NCI-H2196 (cell line): Measurements from ENCODE around the gene MAP3K5.
A peak's percentile ranks its signal among the peaks of the same experiment; 100 is the strongest.
"Not testable (repeated sequence)": the region's sequence is repeated elsewhere in the genome, so short reads cannot be mapped to it uniquely, and the experiment has no call there.

ENCODE experiments used
- DNase-seq: peaks from one replicate; lab custom pipeline; 2025; ENCODE audit not compliant: unreplicated experiment; lab: John Stamatoyannopoulos, UW

The MAP3K5 gene

GRCh38 chr6:136728033-136728939 lies 64.0 kb downstream of the MAP3K5 start:
- no peak for DNase-seq

DNA sequence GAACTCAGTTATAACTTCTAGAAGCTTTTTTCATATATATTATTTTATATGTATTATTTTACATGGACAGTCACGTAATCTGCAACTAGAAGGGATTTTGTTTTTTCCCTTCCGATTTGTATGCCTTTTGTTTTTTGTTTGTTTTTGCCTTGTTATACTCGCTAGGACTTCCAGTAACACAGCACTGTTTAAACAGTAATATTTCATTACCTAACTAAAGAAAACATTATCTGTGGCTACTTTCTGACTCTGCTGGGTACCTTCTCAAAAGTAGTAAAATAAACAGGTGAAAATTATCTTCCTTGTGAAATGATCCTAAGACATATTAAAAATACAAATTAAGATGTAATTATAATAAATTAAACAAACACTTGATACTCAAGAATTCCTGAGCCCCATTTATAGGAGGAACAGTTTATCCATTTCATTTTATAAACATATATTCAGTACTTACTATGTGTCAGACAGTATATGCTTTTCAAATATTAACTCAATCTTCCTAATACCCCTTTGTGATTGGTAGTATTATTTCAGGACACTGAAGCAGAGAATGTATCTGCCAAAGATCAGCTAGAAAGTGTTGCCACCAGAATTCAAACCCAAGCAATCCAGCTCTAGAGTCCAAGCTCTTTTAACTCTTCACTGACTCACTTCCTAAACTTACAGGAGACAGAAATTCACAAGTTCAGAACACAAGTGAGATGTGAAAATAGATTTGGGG lies 65.3 kb downstream of the MAP3K5 start:
- DNase-seq = peak; percentile 23

GRCh38 chr6:136725124-136725523 lies 67.2 kb downstream of the MAP3K5 start:
- no peak for DNase-seq

DNA sequence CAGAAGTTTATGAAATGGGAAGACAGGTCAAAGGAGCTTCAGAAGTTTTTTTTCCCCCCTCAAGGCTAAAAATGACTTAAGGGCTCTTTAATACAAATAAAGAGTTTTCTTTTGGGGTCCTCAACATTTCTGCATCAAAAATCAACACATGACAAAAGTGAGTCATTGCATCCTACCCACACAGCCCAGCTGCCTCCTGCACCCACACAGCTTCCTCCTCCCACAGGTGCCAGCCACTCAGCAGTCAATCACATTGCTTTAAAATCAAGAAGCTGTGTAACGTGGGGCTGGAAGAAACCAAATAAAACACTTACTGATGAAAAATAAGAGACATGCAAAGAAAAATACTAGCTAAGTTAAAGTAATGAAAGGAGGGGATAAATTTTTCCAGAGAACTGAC lies 68.5 kb downstream of the MAP3K5 start:
- DNase-seq = no peak

GRCh38 chr6:136721467-136721866 lies 70.8 kb downstream of the MAP3K5 start:
- no peak for DNase-seq

- DNase-seq = no peak
Measured at GRCh38 chr6:136720045-136720770, 72.1 kb downstream of the MAP3K5 start.

- no peak for DNase-seq
Measured at GRCh38 chr6:136719280-136720044, 72.8 kb downstream of the MAP3K5 start.

GRCh38 chr6:136718476-136718875 lies 73.8 kb downstream of the MAP3K5 start:
- no peak for DNase-seq

DNA sequence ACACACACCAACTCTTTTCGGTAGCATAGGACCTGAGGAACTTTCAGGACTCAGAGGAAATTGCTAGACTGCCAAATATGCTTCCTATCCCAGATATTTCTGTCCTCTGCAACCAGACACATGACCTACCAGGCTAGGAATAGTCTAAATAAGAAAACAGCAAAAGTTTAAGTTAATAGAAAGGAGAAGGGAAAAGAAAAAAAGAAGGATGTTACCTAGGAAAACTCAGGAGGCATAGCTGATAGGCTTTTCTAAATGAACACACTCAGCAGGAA lies 74.6 kb downstream of the MAP3K5 start:
- no peak for DNase-seq

DNA sequence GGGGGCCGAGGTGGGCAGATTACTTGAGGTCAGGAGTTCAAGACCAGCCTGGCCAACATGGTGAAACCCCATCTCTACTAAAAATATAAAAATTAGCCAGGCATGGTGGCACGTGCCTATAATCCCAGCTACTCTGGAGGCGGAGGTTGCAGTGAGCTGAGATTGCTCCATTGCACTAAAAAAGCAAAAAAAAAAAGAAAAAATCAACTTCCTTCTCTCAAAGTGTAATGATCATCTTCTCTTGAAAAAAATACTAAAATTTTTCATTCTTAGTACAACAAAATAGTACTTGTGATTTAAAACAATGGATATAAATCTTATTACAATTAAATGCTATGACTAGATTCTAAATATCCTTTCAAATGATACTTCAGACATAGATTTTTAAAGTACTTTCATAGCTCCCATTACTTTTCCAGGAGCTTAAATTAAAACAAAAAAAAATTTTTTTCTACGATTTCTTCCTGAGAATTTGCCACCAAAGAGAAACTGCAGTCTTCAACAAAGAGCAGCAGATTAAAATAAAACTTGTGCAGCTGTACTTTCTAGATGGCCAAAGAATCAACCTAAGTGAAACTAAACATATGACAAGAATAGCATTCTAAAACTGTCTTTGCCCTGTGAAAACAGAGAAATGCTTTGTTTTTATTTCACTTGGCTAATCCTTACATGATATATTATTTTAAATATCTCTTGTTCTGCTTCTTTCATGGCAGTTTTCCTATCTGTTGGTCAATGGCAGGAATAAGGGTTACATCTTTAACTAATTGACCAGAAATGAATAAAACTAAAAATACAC lies 75.2 kb downstream of the MAP3K5 start:
- DNase-seq = no peak

GRCh38 chr6:136712642-136713041 lies 79.6 kb downstream of the MAP3K5 start:
- DNase-seq = not testable (repeated sequence)

DNA sequence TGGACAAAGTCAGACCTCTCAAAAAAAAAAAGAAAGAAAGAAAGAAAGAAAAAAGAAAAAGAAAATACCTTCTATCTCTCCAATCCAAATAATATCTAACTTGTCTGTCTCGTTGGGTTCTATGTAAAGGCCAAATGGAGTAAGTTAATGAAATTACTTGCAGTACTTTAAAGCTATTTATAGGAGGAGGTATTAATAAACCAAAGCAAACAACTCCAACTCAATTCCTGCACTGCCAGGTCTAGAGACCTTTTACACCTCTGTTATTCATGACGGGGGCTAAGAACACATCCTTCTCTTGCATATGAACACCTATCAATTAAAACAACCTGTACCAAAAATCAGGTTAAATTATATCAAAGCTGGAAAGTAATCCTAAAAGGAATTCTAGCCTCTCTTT lies 80.6 kb downstream of the MAP3K5 start:
- DNase-seq = no peak

- DNase-seq = no peak
Measured at GRCh38 chr6:136710877-136711552, 81.3 kb downstream of the MAP3K5 start.

DNA sequence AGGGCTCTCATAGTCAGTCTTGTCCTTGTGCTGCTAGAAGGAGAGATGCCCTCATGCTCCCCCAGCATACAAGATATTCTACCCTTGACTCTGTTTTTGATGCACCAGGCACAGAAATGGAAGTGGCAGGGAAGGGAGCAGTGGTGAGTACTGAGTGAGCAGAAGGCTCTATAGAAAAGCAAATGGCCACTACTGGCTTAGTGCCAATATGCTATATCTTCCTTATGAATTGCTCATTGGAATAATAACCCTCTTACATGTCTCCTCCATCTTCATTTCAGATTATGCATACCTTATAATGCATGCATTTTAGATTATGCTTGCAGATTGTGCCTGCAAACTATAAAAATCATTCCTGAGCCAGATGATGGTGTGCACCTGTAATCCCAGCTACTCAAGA lies 82.8 kb downstream of the MAP3K5 start:
- DNase-seq = no peak

GRCh38 chr6:136706430-136706829 lies 85.8 kb downstream of the MAP3K5 start:
- DNase-seq = peak; percentile 15

DNA sequence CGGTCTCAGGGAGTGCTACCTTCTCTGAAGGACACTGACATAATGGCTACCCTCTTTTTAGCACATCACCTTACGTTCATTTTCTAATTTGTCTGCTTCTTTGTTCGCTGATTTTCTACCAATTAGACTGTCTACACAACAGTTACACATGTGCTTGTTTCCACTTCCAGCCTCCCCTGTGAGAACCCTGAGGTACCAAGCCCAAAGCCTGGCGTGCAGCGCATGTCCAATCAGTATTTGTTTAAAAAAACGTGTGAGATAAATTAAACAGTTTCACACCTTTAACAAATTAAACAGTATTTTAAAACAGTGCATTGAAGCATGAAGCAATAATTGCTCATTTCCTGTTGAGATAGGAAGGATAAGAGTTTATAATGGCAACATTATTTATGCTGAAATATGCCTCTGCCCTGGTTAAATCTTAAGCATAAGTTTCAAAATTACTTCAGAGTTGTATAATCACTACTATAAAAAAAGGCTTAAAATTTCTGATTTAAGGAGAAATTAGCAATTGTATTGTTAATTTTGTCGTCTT lies 88.9 kb downstream of the MAP3K5 start:
- no peak for DNase-seq

DNA sequence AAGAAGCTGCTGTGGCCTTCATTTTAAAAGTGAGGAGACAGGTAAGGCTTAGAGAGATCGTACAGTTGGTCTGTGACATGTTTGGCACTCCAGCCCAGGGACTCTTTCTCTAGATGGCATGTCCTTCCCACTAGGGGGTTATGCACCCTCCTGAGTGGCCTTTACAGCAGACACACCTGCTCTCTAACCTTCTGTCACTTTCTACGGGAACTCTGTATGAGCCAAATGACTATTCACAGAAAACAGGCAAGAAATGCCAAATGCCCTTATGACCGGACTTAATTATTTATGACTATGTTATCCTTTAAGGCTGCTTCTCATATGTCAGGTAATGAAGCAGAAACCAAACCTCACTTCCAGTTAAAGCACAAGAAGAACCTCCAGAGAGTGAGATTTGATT lies 91.2 kb downstream of the MAP3K5 start:
- DNase-seq = peak; percentile 21

DNA sequence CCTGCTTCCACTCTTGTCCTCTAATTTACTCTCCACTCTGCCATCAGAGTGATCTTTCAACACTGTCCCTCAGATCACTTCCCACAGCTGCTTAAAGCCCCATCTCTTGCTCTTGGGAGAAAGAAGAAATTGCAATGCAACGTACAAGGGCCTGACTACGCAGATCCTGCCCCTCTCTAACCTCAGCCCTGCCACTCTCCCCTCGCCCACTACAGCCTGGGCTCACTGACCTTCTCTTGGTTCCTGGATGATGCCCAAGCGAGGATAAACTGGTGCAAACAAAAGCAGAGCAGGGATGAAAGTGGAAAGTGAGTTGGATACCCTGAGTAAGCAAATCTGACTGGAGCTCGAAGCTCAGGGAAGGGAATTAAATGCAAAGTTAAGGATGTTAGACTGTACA lies 92.9 kb downstream of the MAP3K5 start:
- no peak for DNase-seq

DNA sequence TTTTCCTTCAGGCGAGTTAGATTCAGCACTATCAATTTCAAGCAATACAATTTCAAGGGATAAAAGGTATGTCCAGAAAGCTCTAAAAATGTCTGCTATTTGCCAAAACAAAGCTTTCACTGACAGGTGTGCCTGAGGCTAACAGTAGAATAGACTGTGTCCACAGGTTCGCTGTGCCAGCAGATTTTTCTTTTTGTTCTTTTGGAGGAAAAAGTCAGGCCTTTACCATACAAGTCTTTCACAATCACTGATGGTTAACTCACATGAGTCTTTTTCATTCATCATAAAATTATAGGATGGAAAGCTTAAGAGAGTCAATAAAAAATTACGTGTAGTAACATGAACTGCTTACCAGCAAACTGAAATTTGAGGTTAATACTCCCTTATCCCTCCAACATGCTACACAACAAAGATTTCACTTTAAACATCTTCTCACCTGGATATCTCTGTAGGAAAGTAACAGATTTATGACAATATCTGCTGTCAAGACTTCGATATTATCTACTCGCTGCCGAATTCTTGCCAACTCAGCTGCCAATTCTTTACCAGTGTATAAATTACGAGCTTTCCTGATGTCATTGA lies 95.4 kb downstream of the MAP3K5 start:
- DNase-seq = peak; percentile 48
